ENCODE data around the gene PGBD1. TPM values are rescaled to one million over a fixed set of nuclear protein-coding genes. Genes with fewer than 3 reads are reported as not detected.

The PGBD1 gene
- total RNA-seq: 6.5 and 7.0 TPM in 2 replicates

GRCh38 chr6:28281288-28282064, at the start of gene PGBD1:
TSS of gene PGBD1 (plus strand) at chr6:28281572. CDS start at chr6:28283814, 2,242 bp downstream.

GRCh38 chr6:28252009-28252975, 29.1 kb upstream of the PGBD1 start, which contains the start of gene ZKSCAN4:
TSS of gene ZKSCAN4 (minus strand) at chr6:28252269. CDS start at chr6:28251980, 289 bp downstream.

GRCh38 chr6:28258877-28259777, 22.2 kb upstream of the PGBD1 start, which contains the start of gene NKAPL:
TSS of gene NKAPL (plus strand) at chr6:28259297. CDS start at chr6:28259372, 75 bp downstream.

GRCh38 chr6:28266962-28267694, 14.2 kb upstream of the PGBD1 start, which contains the start of gene ZSCAN26:
TSS of gene ZSCAN26 (plus strand) at chr6:28267143. CDS start at chr6:28271920, 4,777 bp downstream.

GRCh38 chr6:28335564-28336283, 54.4 kb downstream of the PGBD1 start, which contains the start of gene ZSCAN31:
TSS of gene ZSCAN31 (minus strand) at chr6:28336148. CDS start at chr6:28329683, 6,465 bp downstream.

GRCh38 chr6:28349892-28350737, 68.7 kb downstream of the PGBD1 start, which contains the start of gene ZKSCAN3:
TSS of gene ZKSCAN3 (plus strand) at chr6:28349947. CDS start at chr6:28359587, 9,640 bp downstream.

Other genes starting within 250 kb of the PGBD1 start
- 0.13 and 0.16 TPM in 2 replicates for gene ZNF165, start 201.0 kb upstream of the PGBD1 start, total RNA-seq
- 11.0 and 11.3 TPM in 2 replicates for gene ZSCAN16, start 157.0 kb upstream of the PGBD1 start, total RNA-seq
- gene ZKSCAN8, start 139.7 kb upstream of the PGBD1 start, total RNA-seq: 7.1 and 21.9 TPM in 2 replicates
- 9.4 and 16.9 TPM in 2 replicates for gene ZSCAN9, start 56.3 kb upstream of the PGBD1 start, total RNA-seq
- gene ZKSCAN4, start 29.3 kb upstream of the PGBD1 start, total RNA-seq: 3.9 and 4.3 TPM in 2 replicates
- gene NKAPL, start 22.3 kb upstream of the PGBD1 start, total RNA-seq: 0.32 and 0.57 TPM in 2 replicates
- gene ZSCAN26, start 14.4 kb upstream of the PGBD1 start, total RNA-seq: 7.4 and 12.0 TPM in 2 replicates
- 21.3 and 45.7 TPM in 2 replicates for gene ZSCAN31, start 54.6 kb downstream of the PGBD1 start, total RNA-seq
- gene ZKSCAN3, start 68.4 kb downstream of the PGBD1 start, total RNA-seq: 3.7 and 7.2 TPM in 2 replicates
- gene ZSCAN12, start 118.2 kb downstream of the PGBD1 start, total RNA-seq: 3.2 and 5.3 TPM in 2 replicates
- gene ZSCAN23, start 161.9 kb downstream of the PGBD1 start, total RNA-seq: 1.5 TPM in 2 replicates
- gene GPX6, start 234.2 kb downstream of the PGBD1 start, total RNA-seq: not detected in 2 replicates
- gene GPX5, start 244.3 kb downstream of the PGBD1 start, total RNA-seq: not detected in 2 replicates

Data from bladder microvascular endothelial cell (primary cell).